Mucosa of descending colon (tissue), 3 donors: Measurements from ENCODE around the gene FOXO6. TPM values are rescaled to one million over a fixed set of nuclear protein-coding genes. Genes with fewer than 3 reads are reported as not detected.

ENCODE experiments used
- ATAC-seq: fragments of 200-7000 bp; cut with Tn5 transposase; one replicate; pipeline ENCODE4 v1.9.1; 2020; ENCODE audit warnings: mild to moderate bottlenecking, moderate library complexity
- DNase-seq, 3 donors: peaks; one replicate each; pipeline ENCODE4 v3.0.0-alpha.2; 2020
- H3K36me3 ChIP-seq: fragments of 200-600 bp; one replicate; pipeline ENCODE4 v1.8.0; 2021; ENCODE audit warnings: low read depth, mild to moderate bottlenecking
- H3K4me1 ChIP-seq: fragments of 200-600 bp; one replicate; pipeline ENCODE4 v1.8.0; 2021; ENCODE audit warnings: low read depth, mild to moderate bottlenecking
- H3K4me3 ChIP-seq: fragments of 200-600 bp; one replicate; pipeline ENCODE4 v1.8.0; 2021; ENCODE audit warnings: mild to moderate bottlenecking
- H3K9me3 ChIP-seq: fragments of 200-600 bp; one replicate; pipeline ENCODE4 v1.8.0; 2021; ENCODE audit warnings: mild to moderate bottlenecking
- CTCF ChIP-seq: fragments of 200-600 bp; IDR thresholded peaks from one replicate; pipeline ENCODE4 v1.8.0; 2022; ENCODE audit warnings: antibody characterized with exemption, mild to moderate bottlenecking
- intact Hi-C, 2 donors: fragments of 100-400 bp; cut with DNase I in 1 of 2; cut with micrococcal nuclease in 1 of 2; formaldehyde crosslinking; loops; one replicate each; pipeline versions ENCODE4 v1.11.0 to v1.11.1; 2022; cut with DNase I, micrococcal nuclease
- total RNA-seq, 3 donors: library from RNA; stranded (reverse); fragmentation: NEBNext Ultra II Directional in 2 of 3; extraction: Animal tissue kit (Norgen Biotek cat#: 25700) in 2 of 3; gene quantifications; one replicate each; pipeline versions ENCODE4 v1.2.1 to v1.2.4, GENCODE V29; 2021 to 2023
- donor health status: DM: no; HTN: no; CAD: no; lungs with moderate emphysema.
- donor health status: DM: no; HTN: no; CAD: no.
- donor health status: DM: no; HTN: yes; CAD: no.

The FOXO6 gene
- total RNA-seq, 3 donors from 2014 or later = 0.65 to 2.0 (median 0.72) TPM

GRCh38 chr1:41315871-41316270 lies 45.4 kb upstream of the FOXO6 start:
- DNase-seq (no peak), ATAC-seq (no peak)
- no peaks in the 10 kb centered on the region for H3K4me1 ChIP-seq
- no peak overlapping the region for H3K4me3 ChIP-seq
- intact Hi-C loops = no loop called here
- no peak for TF ChIP-seq CTCF
- no peaks in the 10 kb centered on the region for H3K9me3 ChIP-seq
- H3K36me3 ChIP-seq = no peaks in the 10 kb centered on the region

- H3K9me3 ChIP-seq = no peaks in the 10 kb centered on the region
- intact Hi-C loops = no loop called here
- no peak for TF ChIP-seq CTCF
- ATAC-seq (no peak), DNase-seq (no peak)
- no peaks in the 10 kb centered on the region for H3K36me3 ChIP-seq
- no peak overlapping the region for H3K4me3 ChIP-seq
- H3K4me1 ChIP-seq = no peaks in the 10 kb centered on the region
Measured at GRCh38 chr1:41317361-41317760, 43.9 kb upstream of the FOXO6 start.

- H3K36me3 ChIP-seq = no peaks in the 10 kb centered on the region
- H3K4me1 ChIP-seq = no peaks in the 10 kb centered on the region
- TF ChIP-seq CTCF = no peak
- H3K4me3 ChIP-seq = no peak overlapping the region
- DNase-seq = no peak
- ATAC-seq = no peak
- intact Hi-C loops = no loop called here
- H3K9me3 ChIP-seq = no peaks in the 10 kb centered on the region
Measured at GRCh38 chr1:41318135-41318534, 43.1 kb upstream of the FOXO6 start.

- ATAC-seq = no peak
- DNase-seq = no peak
- intact Hi-C loops = no loop called here
- H3K36me3 ChIP-seq = no peaks in the 10 kb centered on the region
- no peaks in the 10 kb centered on the region for H3K9me3 ChIP-seq
- no peaks in the 10 kb centered on the region for H3K4me1 ChIP-seq
- no peak for TF ChIP-seq CTCF
- H3K4me3 ChIP-seq = no peak overlapping the region
Measured at GRCh38 chr1:41319106-41319755, 42.0 kb upstream of the FOXO6 start.

GRCh38 chr1:41319807-41320711 lies 41.2 kb upstream of the FOXO6 start:
- intact Hi-C loops = no loop called here
- H3K36me3 ChIP-seq = no peaks in the 10 kb centered on the region
- H3K4me1 ChIP-seq = no peaks in the 10 kb centered on the region
- no peak for ATAC-seq
- no peak for TF ChIP-seq CTCF
- no peak for DNase-seq
- no peaks in the 10 kb centered on the region for H3K9me3 ChIP-seq
- H3K4me3 ChIP-seq = no peak overlapping the region
